Colonic mucosa (tissue), 4 donors: ENCODE measurements around the gene ZNF57. TPM values are rescaled to one million over a fixed set of nuclear protein-coding genes. Genes with fewer than 3 reads are reported as not detected.

ENCODE experiments used
- DNase-seq: peaks from one replicate; pipeline ENCODE4 v3.0.0-alpha.2; 2020
- H3K27ac ChIP-seq: fragments of 200-600 bp; one replicate; pipeline ENCODE4 v1.8.0; 2021
- H3K27me3 ChIP-seq: fragments of 200-600 bp; one replicate; pipeline ENCODE4 v1.8.0; 2021
- H3K36me3 ChIP-seq: fragments of 200-600 bp; one replicate; pipeline ENCODE4 v1.8.0; 2021
- H3K4me1 ChIP-seq: fragments of 200-600 bp; one replicate; pipeline ENCODE4 v1.8.0; 2021; ENCODE audit warnings: mild to moderate bottlenecking
- H3K4me3 ChIP-seq: fragments of 200-600 bp; one replicate; pipeline ENCODE4 v1.8.0; 2021
- H3K9ac ChIP-seq, 2 donors: one replicate each; pipeline ENCODE4 v1.7.0; 2013; ENCODE audit warnings: control low read depth in 2 of 2, low read depth in 2 of 2, low read length in 2 of 2
- H3K9me3 ChIP-seq: fragments of 200-600 bp; one replicate; pipeline ENCODE4 v1.8.0; 2021
- CTCF ChIP-seq: fragments of 200-600 bp; IDR thresholded peaks from one replicate; pipeline ENCODE4 v1.8.0; 2022; ENCODE audit warnings: antibody characterized with exemption, mild to moderate bottlenecking
- intact Hi-C: fragments of 100-400 bp; cut with DNase I; formaldehyde crosslinking; loops from one replicate; pipeline ENCODE4 v1.14.1; 2022
- total RNA-seq, 2 donors: library from RNA; stranded (reverse); fragmentation: NEBNext Ultra II Directional in 1 of 2; extraction: Animal tissue kit (Norgen Biotek cat#: 25700) in 1 of 2; gene quantifications; one replicate each; pipeline ENCODE4 v1.2.1, GENCODE V29; 2021
- donor health status: healthy.
- donor health status: DM: no; HTN: no; CAD: no.
- donor health status: DM: no; HTN: no; CAD: no.

ZNF57 gene
- total RNA-seq, 2 donors from 2014 or later: 10.9 to 12.4 TPM

GRCh38 chr19:2950286-2951124 is 49.8 kb downstream of the ZNF57 start:
- Histone ChIP-seq H3K4me1 (no peaks in the 10 kb centered on the region), H3K27ac (peak overlapping the region; percentile 91), H3K36me3 (no peaks in the 10 kb centered on the region), H3K9me3 (no peaks in the 10 kb centered on the region), H3K9ac (peak overlapping the region; percentile 77 to 92), H3K27me3 (no peaks in the 10 kb centered on the region), H3K4me3 (peak overlapping the region; percentile 79)
- DNase-seq: peak; percentile 100
- no peak for TF ChIP-seq CTCF
- intact Hi-C loops: no loop called here

GRCh38 chr19:2952953-2953481 is 52.3 kb downstream of the ZNF57 start:
- no peak for TF ChIP-seq CTCF
- peak overlapping the region; percentile 82 for H3K27ac ChIP-seq
- intact Hi-C loops: no loop called here
- DNase-seq: peak; percentile 83
- H3K4me1 ChIP-seq: no peaks in the 10 kb centered on the region
- no peaks in the 10 kb centered on the region for H3K9me3 ChIP-seq
- peak overlapping the region in 1 of 2 donors; percentile 38 for H3K9ac ChIP-seq
- H3K36me3 ChIP-seq: no peaks in the 10 kb centered on the region
- no peaks in the 10 kb centered on the region for H3K27me3 ChIP-seq
- H3K4me3 ChIP-seq: peak overlapping the region; percentile 12

GRCh38 chr19:2957160-2957559 is 56.4 kb downstream of the ZNF57 start:
- DNase-seq: no peak
- Histone ChIP-seq H3K4me1 (no peaks in the 10 kb centered on the region), H3K27me3 (no peaks in the 10 kb centered on the region), H3K9ac (no peak overlapping the region), H3K36me3 (no peaks in the 10 kb centered on the region), H3K27ac (no peak overlapping the region), H3K4me3 (no peak overlapping the region), H3K9me3 (no peaks in the 10 kb centered on the region)
- intact Hi-C loops: loop anchor here (5.0 kb wide), 2 partner anchors 150 to 205 kb away; no protein-coding TSS in a partner anchor
- no peak for TF ChIP-seq CTCF

- DNase-seq: no peak
- H3K27ac ChIP-seq: no peak overlapping the region
- no peaks in the 10 kb centered on the region for H3K4me1 ChIP-seq
- no peaks in the 10 kb centered on the region for H3K36me3 ChIP-seq
- no peaks in the 10 kb centered on the region for H3K9me3 ChIP-seq
- H3K4me3 ChIP-seq: no peak overlapping the region
- TF ChIP-seq CTCF: no peak
- intact Hi-C loops: loop anchor here (5.0 kb wide), 1 partner anchor 112 kb away; no protein-coding TSS in a partner anchor
- no peaks in the 10 kb centered on the region for H3K27me3 ChIP-seq
- H3K9ac ChIP-seq: no peak overlapping the region
Measured at GRCh38 chr19:2960120-2960519, 59.4 kb downstream of the ZNF57 start.

- peak; percentile 72 for DNase-seq
- Histone ChIP-seq H3K4me3 (no peak overlapping the region), H3K9me3 (no peaks in the 10 kb centered on the region), H3K36me3 (no peaks in the 10 kb centered on the region), H3K27ac (no peak overlapping the region), H3K9ac (no peak overlapping the region), H3K4me1 (no peaks in the 10 kb centered on the region), H3K27me3 (no peaks in the 10 kb centered on the region)
- intact Hi-C loops: loop anchor here (5.0 kb wide), 1 partner anchor 110 kb away; no protein-coding TSS in a partner anchor
- peak; percentile 74 for TF ChIP-seq CTCF
Measured at GRCh38 chr19:2962018-2962670, 61.4 kb downstream of the ZNF57 start.
